Tibial nerve (tissue), 4 donors: ENCODE results near the gene COL1A1.

Experiments used
- EP300 ChIP-seq, 2 donors: sonication (generic); formaldehyde crosslinking; IDR thresholded peaks; one replicate each; pipeline ENCODE4 v1.6.1; 2017; ENCODE audit warnings: antibody characterized with exemption in 2 of 2, mild to moderate bottlenecking in 1 of 2
- POLR2A ChIP-seq, 2 donors: fragments of 450-650 bp; IDR thresholded peaks; one replicate each; pipeline ENCODE4 v1.6.1; 2017; ENCODE audit warnings: antibody characterized with exemption in 2 of 2, mild to moderate bottlenecking in 2 of 2, moderate library complexity in 2 of 2
- TF ChIP-seq, protein P1 (sequence below), 5 experiments: fragments of 200-600 bp in 3 of 5; fragments of 450-650 bp in 2 of 5; sonication (generic) in 3 of 5; IDR thresholded peaks; one replicate each; pipeline ENCODE4 v1.5.1; 2016 to 2019; ENCODE audit warnings: antibody characterized with exemption in 5 of 5, mild to moderate bottlenecking in 3 of 5, moderate library complexity in 2 of 5

DNA sequence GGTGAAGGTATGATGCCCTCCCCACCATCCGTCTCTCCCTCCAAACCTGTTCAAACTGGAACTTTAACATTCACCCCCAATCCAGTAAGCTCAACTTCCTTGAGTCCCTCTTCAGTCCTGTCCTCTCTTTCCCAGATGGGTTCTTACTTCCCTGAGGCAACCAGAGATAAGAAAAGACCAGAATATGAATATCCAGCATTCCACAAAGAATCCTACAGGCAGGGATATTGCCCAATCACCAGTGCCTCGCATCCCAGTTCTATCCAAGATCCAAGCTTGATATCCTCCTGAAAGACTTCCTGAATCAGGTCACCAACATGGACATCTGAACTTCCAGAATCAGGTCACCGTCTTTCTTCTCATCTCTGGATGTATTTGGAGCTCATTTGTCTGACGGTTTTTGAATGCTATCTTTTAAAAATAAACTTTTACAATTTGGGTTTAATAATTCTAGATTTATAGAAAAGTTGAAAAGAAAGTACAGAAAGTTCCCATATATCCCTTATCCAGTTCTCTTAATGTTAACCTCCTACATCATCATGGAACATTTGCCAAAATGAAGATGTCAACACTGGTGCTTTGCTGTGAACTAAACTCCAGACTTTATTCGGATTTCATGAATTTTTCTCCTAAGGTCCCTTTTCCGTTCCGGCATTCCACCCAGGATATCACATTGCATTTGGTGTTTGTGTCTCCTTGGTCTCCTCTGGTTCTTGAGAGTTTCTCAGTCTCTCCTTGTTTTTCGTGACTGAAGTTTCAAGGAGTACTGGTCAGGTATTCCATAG, 13.7 kb upstream of the COL1A1 start:
- TF ChIP-seq, protein P1, sequence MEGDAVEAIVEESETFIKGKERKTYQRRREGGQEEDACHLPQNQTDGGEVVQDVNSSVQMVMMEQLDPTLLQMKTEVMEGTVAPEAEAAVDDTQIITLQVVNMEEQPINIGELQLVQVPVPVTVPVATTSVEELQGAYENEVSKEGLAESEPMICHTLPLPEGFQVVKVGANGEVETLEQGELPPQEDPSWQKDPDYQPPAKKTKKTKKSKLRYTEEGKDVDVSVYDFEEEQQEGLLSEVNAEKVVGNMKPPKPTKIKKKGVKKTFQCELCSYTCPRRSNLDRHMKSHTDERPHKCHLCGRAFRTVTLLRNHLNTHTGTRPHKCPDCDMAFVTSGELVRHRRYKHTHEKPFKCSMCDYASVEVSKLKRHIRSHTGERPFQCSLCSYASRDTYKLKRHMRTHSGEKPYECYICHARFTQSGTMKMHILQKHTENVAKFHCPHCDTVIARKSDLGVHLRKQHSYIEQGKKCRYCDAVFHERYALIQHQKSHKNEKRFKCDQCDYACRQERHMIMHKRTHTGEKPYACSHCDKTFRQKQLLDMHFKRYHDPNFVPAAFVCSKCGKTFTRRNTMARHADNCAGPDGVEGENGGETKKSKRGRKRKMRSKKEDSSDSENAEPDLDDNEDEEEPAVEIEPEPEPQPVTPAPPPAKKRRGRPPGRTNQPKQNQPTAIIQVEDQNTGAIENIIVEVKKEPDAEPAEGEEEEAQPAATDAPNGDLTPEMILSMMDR (IDR thresholded peaks at IDR 0.05): no peak
- no peak for TF ChIP-seq POLR2A (IDR thresholded peaks at IDR 0.05)
- no peak for TF ChIP-seq EP300 (IDR thresholded peaks at IDR 0.05)
